PFSK-1 (cell line): ENCODE measurements around the gene ATP6AP1.
A peak's percentile ranks its signal among the peaks of the same experiment; 100 is the strongest.

Experiments
- FOXP2 ChIP-seq: optimal IDR thresholded peaks from 2 replicates; pipeline ENCODE3; 2011; ENCODE audit warnings: borderline replicate concordance, control low read depth, inconsistent platforms; ENCODE audit not compliant: insufficient read depth; ENCODE audit errors: extremely low read length, extremely low read depth
- POLR2AphosphoS5 ChIP-seq: IDR thresholded peaks from 2 replicates; pipeline ENCODE4 v1.6.1; 2012; ENCODE audit warnings: low read depth, mild to moderate bottlenecking, control low read depth, low read length, moderate library complexity
- REST ChIP-seq, 2 experiments: IDR thresholded peaks; 2 replicates each; pipeline versions ENCODE4 v1.6.1 to v1.8.0; 2011 to 2012; ENCODE audit warnings: low read depth in 2 of 2, low read length in 2 of 2, control low read depth in 1 of 2, inconsistent platforms in 1 of 2, mild to moderate bottlenecking in 1 of 2, moderate library complexity in 1 of 2; ENCODE audit not compliant: insufficient read depth in 1 of 2
- SIN3A ChIP-seq: IDR thresholded peaks from 2 replicates; pipeline ENCODE4 v1.6.1; 2012; ENCODE audit warnings: mild to moderate bottlenecking, low read length, moderate library complexity, borderline replicate concordance; ENCODE audit not compliant: insufficient read depth
- TAF1 ChIP-seq: IDR thresholded peaks from 2 replicates; pipeline ENCODE4 v1.6.1; 2012; ENCODE audit warnings: low read length, control low read depth, borderline replicate concordance; ENCODE audit not compliant: insufficient read depth

ATP6AP1 gene

GRCh38 chrX:154404625-154405192 lies 23.8 kb upstream of the ATP6AP1 start:
- TF ChIP-seq REST (IDR thresholded peaks at IDR 0.05; ENCODE audit: insufficient read depth in 1 of 2, low read depth in 2 of 2, low read length in 2 of 2): no peak
- TF ChIP-seq POLR2AphosphoS5: no peak
- TF ChIP-seq SIN3A: no peak
- no peak for TF ChIP-seq TAF1
- TF ChIP-seq FOXP2: no peak

GRCh38 chrX:154408659-154409221 lies 19.7 kb upstream of the ATP6AP1 start:
- TF ChIP-seq TAF1 (no peak), REST (IDR thresholded peaks at IDR 0.05; ENCODE audit: insufficient read depth in 1 of 2, low read depth in 2 of 2, low read length in 2 of 2) (no peak), SIN3A (no peak), FOXP2 (no peak), POLR2AphosphoS5 (no peak)

- 0 out of 2 replicates have a peak, but pooled peaks have one; percentile 39 for TF ChIP-seq TAF1
- TF ChIP-seq FOXP2: no peak
- TF ChIP-seq SIN3A: no peak
- no peak for TF ChIP-seq REST (IDR thresholded peaks at IDR 0.05; ENCODE audit: insufficient read depth in 1 of 2, low read depth in 2 of 2, low read length in 2 of 2)
- TF ChIP-seq POLR2AphosphoS5: 0 out of 2 replicates have a peak, but pooled peaks have one; percentile 30
Observed at GRCh38 chrX:154409222-154409871, 19.1 kb upstream of the ATP6AP1 start, which contains the start of gene DNASE1L1. Gene DNASE1L1 (minus strand): TSS chrX:154409254. CDS start chrX:154405568, 3,686 bp downstream.

- TF ChIP-seq REST (IDR thresholded peaks at IDR 0.05; ENCODE audit: insufficient read depth in 1 of 2, low read depth in 2 of 2, low read length in 2 of 2): no peak
- no peak for TF ChIP-seq POLR2AphosphoS5
- no peak for TF ChIP-seq FOXP2
- TF ChIP-seq TAF1: no peak
- TF ChIP-seq SIN3A: no peak
Observed at GRCh38 chrX:154411981-154412340, 16.5 kb upstream of the ATP6AP1 start.
